A172 (cell line): ENCODE data around the gene VANGL2. TPM values are rescaled to one million over a fixed set of nuclear protein-coding genes. Genes with fewer than 3 reads are reported as not detected.
A peak's percentile ranks its signal among the peaks of the same experiment; 100 is the strongest.

ENCODE experiments used
- DNase-seq: peaks from one replicate; pipeline ENCODE4 v3.0.0-alpha.2; 2015; ENCODE audit warnings: low spot score
- total RNA-seq: library from RNA; depleted of rRNA; stranded (reverse); fragments of >200 nt; shearing (Covaris generic); gene quantifications from 2 replicates; pipeline ENCODE4 v1.2.3, GENCODE V29; 2014

Gene VANGL2
- total RNA-seq, 1 experiment from 2014 or later, result 6.3 TPM

DNA sequence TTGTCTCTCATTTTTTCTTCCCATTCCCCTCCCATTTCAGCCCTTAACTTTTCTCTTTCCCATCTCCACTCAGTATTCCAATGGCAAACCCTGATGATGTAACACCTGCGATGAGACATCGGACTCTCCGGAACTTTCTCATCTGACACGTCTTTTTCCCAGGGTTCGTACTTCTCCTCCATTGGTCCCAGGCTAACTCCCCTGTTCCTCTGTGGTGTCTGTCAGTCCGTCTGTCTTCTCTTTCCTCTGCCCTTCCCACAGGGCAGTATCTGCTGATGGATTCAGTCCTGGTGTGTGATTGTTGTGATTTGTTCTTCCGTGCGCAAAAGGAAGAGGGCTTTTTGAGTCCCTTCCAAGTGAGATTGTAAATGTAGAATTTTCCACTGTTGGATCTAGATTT lies 27.7 kb downstream of the VANGL2 start:
- no peak for DNase-seq

DNA sequence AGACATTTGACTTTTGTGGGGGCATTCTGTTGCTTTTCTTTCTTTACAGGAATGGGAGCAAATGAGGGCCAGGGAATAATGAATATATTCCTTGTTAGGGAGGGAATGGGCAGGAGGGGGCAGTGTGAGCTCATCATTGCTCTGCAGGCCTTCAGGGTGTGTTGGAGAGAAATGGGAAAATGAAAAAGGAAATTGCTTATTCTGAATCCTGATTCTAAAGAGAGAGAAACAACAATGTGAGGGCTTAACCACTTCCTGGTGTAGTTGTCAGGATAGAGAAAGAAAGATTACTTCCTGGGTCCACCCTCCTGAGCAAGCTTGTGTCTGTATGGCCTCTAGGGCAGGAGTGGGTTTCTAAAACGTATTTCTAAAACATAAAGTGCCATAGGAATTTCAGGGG lies 28.3 kb downstream of the VANGL2 start:
- peak; percentile 95 for DNase-seq

DNA sequence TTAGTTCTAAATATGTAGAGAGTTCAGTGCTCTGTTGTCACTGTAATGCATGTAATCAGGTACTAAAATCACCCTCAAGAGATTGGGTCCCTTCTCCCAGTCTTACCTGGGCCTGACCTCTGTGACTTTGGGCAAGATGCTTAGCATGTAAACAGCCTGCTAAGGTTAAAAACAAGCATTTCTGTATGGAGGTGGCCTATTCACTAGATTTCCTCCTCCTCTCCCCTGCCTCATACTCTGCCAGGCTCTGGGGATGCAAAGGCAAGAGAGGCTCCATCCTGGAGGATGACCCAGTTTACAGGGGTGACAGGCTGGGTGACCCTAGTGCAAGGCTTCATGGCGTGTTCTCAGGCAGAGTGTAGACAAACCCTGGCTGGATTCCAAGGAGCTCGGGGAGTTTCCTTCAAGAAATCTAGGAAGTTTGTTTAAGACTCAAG lies 28.8 kb downstream of the VANGL2 start:
- DNase-seq, result no peak

DNA sequence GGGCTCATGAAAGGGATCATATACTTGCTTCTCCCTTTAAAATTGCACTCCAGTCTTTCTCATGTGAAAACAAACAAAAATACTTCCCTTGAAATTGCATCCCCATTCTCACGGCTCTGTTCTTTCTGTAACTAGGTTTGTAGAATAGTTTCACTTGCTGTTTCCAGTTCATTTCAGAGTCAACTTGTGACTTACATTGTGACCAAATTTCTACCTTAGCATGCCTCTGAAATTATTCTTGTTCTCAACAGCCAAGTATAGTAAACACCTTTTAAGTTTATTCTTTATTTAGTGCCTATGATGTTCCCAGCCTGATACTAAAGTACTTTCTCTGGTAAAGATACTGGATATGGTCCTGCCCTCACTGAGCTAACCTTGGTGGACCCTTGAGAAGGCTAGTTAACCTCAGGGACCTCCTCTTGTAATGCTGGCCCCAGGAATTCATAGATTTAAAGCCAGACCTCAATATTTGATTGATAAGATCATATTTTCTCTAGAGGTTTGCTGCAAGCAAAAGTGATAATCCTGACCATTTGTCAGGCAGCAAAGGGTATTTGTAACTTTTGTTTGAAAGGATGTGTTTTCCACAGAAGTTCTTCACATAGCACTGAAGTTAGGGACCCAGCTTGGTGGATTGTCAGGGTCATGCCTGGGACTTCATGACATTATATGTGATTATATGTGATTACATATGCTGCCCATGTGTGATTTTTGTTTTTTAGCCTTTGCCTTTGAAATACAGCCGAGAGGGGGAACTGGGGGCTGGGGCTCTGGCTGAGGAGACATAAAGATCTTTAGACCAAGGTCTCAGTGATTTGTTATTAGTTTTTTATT lies 29.6 kb downstream of the VANGL2 start:
- DNase-seq, result no peak

DNA sequence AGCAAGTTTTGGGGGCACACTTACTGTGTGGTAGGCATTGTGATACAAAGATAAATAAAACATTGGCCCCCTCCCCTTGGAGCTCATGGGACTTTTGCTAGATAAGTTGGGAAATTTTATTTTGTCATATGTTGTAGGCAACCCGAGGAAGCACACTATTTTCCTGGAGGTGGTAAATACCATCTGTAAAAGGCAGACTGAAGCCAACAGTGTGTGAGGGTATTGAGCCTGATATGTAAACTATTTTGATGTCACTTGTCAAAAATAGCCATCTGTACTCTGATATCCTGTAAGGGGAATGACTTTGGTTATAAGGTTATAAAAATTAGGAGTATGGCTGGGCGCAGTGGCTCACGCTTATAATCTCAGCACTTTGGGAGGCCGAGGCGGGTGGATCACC lies 30.6 kb downstream of the VANGL2 start:
- no peak for DNase-seq

DNA sequence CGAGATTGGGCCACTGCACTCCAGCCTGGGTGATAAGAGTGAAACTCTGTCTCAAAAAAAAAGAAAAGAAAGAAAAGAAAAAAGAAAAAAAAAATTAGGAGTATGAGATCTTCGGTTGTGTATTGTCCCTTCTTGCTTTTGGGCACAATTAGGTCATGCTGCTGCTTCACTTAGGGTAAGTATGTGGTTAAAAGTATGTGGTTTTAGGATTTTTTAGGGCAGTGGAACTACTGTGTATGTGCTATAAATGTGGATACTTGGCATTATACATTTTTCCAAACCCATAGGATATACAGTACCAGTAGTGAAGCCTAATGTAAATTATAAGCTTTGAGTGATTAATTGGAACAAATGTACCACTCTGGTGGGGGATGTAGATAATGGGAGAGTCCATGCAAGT lies 31.2 kb downstream of the VANGL2 start:
- DNase-seq, result no peak

DNA sequence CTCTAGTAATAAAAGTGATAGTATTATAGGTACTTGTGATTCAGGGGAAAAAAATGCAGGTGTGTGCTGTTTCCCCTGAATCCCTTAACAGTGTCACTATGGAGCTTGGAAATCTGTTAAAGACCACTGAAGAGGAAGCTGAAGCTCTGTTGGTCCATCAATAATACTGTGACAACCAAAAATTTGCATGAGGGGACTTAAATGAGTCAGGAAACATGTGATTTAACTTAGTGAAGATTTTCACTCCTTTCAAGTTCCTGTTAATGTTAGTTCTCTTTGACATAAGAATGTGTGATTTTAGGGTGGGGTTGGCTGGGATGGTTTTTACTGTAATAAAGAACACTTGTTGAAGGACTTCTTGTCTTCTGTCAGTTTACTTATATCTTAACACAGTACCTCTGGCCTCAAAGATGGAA lies 32.0 kb downstream of the VANGL2 start:
- DNase-seq, result no peak

DNA sequence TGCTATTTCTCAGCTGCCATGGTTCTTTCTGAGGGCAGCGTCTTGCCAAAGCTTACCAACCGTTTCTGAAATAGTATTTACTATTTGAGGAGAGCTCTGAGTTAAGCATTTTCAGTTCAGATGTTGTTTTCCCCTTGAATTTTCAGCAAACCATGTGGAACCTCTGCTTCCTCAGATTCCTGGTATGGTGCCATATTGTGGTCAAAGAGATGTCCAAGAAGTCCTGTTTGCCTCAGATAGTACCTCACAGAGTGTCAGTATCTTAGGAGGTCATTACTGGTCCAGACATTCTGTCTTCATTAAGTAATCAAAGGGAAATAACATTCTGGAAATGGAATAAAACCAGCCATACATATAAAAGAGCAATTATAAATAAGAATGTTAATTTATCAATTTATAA lies 36.6 kb downstream of the VANGL2 start:
- DNase-seq, result no peak

DNA sequence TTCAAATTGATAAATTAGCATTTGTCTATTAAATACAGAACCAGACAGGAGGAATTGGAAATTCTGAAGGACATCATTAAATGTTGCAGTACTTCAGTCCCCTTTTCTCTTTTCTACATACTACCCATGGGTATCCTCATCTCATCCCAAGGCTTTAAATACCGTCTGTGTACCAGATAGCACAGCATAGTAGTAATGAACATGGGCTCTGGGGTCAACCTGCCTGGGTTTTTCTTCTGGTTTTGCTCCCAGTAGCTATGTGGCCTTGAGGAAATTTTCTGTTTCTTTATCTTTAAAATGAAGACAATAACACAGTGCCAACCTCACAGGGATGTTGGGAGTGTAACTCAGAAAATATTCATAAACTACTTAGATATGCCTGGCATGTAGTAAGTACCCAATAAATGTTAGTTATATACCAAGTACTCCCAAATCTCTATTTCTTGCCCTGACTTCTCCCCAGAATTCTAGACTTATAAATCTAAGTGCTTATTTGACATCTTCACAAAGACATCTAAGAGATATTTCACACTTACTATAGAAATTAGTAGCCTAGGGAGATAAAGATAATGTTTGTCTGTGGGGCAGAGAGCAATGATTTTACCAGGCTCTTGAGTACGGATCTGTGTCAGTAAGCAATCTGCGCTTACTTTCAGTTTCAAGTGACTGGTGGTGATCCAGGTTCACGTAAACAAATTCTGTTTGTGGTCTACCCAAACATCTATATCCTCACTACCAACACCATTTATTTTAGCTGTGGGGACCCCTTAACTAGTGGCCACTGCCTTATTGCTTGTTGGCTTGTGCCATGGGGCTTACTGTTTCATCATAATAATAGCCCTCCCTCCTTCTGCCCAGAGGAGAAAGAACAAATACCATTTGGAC lies 37.3 kb downstream of the VANGL2 start:
- no peak for DNase-seq

DNA sequence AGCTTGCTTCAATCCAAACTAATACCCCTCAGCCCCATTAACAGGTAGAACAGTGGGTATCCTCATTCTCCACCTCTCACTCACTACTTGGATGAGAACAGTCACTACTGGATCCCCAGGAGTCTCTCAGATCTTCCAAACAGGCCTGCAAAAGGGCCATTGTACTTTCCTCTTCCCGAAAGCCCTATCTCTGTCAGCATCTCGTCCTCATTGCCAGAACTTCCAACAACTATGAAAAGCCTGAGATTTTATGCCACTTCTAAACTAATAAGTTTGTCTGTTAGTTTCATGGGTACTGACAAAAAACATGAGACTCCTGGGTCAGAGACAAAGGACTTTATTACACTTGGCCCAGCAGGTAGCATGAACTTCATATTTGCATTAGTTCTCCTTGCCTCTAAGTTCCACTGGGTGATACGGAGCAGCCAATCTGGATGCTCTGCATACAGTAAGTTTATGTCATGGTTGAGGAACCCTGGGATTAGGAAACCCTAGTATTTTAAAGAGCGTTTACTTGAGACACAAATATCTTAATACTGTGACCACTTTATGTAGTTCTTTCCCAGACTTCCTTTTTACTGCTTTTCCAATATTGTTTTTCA lies 38.1 kb downstream of the VANGL2 start:
- DNase-seq, result no peak

DNA sequence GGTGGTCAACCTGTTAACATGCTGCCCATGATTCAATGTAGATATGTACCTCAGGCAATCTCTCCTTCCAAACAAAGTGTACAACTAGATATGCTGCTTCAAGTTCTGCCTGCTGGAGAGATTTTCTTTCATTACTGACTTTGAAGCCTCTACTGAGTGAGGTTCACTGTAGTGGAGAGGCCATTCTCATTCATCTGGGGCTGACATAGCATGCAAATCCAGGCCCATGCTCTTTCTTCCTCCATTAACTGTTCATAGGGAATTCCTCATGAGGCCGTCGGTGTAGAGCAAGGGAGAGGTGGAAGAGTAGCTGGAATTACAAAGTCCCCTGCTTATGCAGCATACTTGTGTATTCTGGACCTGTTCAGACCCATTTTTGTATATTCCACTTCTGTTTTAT lies 38.6 kb downstream of the VANGL2 start:
- DNase-seq, result no peak

DNA sequence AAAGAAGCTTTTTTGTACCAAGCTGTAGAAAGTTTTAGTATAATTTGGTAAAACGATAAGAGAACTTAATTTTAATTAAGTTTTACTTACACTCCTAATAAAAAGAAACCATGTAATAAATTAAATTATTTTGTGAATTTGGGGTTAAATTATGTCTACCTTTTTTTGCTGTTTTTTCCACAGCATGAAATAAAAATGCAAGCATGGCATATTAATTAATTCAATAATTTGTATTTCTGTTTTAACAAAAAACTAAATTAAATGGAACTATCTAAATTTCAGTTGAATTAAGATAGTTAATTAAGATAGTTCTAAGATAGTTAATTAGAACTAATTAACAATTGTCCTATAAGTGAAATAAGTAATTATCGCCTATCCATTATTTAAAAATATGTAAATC lies 39.4 kb downstream of the VANGL2 start:
- DNase-seq, result no peak

DNA sequence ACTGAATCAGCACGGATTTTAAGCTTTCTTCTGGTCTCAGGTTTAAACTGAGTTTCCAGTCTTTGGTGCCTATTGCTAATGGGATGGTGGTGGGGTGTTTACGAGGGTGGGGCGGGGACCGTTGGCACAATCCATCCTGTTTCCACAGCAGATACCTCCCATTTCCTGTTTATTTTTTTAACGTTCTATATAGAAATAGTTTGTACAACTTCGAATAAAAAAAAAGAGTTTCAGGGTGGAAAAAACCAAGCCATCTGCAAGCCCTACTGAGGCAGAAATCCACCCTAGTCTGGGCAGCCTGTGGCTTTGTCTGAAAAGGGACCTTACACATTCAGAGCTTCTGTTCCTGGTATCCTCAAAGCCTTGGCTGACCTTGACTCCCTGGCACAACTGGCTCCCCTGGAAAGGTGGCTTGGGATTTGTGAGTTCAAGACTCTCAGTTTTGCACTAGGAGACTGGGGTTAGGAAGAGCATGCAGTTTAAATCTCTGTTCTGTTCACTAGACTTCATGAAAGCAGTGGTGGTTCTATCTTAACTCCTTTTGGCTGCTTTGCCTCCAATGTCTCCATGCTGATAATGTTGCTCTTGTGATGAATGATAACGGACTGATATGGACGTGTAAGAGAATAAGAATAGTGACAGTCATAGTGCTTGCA lies 46.7 kb downstream of the VANGL2 start:
- DNase-seq, result no peak

DNA sequence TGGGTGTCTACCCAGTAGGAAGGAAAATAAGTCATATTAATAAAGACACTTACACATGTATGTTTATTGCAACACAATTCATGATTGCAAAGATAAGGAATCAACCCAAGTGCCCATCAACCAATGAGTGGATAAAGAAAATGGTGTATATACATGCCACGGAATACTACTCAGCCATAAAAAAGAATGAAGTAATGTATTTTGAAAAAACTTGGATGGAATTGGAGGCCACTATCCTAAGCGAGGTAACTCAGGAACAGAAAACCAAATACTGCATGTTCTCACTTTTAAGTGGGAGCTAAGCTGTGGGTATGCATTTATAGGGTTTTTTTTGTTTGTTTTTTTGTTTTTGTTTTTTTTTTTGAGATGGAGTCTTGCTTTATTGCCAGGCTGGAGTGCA lies 49.1 kb downstream of the VANGL2 start:
- DNase-seq, result no peak

DNA sequence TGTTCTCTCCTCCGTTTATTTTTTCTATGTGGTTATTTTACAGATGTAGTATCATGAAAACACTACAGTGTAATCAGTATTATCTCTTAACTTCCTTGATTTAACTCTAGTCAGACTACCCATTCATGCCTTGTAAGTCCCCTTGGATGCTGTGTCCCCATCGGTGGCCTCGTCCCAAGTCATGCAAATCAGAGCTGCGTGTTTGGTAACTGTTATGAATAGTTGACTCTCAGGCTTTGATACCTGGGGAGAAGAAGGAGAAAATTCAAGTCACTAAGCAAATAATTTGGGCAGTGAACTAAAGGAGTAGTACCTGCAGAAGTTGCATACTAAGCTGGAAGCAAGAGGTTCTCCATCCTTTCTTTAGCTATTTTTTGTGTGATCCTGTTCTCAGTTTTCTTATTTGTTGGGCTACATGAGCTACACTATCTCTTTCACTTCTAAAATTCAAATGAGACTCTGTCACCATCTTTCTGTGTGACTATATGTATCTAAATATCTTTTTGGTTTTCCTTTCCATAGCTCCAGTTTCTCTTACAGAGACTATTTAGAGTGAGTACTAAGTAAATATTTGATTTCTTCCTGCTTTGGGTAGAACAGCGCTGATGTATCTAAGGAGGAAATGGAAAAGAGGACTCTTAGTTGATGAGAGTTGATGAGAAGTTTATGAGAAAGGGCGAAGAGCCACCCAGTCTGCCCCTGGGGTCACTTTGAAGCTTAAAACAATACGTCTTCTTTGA lies 50.9 kb downstream of the VANGL2 start:
- DNase-seq, result no peak

DNA sequence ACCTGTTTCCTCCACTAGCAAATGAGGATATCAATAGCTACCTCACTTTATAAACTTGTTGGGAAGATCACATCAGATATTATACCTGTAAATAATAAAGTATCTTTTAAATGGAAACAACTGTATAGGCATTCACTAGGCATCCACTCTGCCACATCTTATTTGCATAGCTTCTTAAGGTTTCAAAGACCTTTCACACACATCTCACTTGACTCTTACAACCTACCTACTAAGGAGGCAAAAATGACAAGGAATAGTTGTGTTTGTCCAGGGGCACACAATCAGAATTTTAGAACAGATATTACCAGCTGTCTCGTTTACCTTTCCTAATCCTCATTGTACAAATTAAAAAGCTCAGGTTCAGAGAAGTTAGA lies 51.5 kb downstream of the VANGL2 start:
- DNase-seq, result no peak

DNA sequence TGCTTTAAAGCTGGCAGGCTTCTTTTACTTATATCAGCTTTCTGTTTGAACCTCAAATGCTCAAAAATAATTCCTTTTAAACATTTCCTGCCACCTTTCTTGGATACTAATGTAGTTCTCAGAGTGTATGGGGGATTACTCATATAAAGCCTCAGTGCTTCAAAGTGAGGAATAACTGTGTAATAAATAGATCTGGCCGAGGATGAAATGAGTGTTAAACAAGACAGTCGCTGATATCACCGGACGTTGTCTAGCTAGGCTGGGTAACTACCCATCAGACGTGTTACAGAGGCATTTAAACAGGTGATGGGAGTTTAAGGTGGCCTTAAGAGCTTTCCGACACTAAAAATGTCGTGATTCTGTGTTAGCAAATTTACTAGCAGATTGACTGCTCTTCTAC lies 53.1 kb downstream of the VANGL2 start:
- DNase-seq, result no peak

DNA sequence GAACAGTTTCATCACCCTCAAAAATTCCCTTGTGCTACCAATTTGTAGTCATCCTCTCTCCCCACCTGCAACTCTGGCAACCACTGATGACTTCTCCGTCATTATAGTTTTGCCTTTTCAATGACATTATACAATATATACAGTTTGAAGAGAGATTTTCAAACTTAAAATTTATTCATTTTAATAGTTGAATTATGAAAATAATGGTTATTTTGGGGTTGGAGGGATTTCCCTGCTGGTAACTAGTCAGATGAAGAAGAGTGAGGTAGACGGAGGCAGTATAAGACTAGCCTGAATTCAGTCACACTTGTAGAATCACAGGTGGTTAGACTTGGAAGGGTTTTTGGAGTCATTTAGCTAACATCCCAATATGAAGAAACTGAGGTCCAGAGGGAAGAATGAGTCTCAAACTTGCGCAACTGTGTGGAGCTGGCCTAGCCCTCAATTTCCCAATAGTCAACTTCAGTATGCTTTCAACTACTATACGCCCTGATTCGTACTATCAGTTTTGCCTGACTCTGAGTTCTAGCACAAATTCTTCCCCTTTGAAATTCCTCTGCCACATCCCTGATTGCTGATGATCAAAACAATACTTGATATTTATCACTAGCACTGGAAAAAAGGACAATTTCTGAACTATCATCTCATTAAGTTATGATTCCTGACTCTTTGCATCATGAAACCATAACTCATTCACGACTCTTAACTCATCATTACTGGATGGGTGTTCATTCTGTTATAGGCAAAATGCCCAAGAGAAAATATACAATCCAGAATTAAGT lies 54.2 kb downstream of the VANGL2 start:
- no peak for DNase-seq

DNA sequence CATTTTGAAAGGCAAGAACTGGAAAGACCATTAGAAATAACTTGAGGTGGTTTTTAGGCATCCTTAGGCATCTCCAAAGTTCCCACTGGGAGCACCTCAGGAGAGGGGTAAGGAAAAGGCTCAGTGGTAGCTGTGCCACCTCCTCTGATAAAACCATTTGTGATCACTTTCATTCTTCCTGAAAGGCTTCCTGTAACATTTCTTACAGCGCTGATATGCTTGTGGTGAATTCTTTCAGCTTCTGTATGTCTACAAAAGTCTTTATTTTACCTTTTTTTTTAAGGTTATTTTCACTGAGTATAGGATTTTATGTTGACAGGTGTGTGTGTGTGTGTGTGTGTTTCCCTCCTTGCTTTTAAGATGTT lies 54.8 kb downstream of the VANGL2 start:
- no peak for DNase-seq

DNA sequence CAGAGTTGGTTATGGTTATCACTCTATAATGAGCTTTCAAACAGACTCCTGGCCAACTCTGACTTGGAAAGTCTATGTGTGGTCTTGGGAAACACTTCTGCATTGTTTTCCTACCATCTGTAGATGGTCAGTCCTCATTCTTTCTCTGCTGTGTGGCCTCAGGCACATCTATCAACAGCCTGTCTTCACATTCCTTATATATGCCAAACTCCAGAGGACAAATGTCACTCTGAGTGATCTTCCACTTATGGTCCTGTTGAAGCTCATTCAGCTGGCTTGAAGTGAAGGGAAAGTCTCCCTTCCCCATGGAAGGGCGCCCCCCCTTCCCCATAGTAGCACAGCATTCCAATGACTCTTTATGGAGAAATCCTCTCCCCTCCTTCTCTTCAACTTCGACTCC lies 58.7 kb downstream of the VANGL2 start:
- DNase-seq, result no peak

DNA sequence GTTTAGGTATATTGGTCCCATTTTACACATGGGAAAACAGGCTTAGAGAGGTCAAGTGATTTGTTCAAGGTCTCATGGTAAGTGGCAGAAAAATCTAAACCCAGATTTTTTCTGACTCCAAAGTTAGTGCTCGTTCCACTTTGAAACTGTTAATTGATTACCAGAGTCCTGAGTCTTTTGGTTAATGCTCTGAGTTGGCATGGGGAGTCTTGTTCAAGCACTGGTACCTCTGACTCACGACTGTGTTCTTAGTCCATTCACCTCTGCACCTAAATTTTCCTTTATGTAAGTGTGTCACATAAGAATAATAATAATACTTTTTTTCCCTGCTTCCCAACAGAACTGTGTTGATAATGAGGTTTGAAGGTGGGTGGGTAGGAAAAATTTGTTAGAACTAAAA lies 59.3 kb downstream of the VANGL2 start:
- no peak for DNase-seq
